Measurements from ENCODE around the gene ZEB2.

ZEB2 gene

DNA sequence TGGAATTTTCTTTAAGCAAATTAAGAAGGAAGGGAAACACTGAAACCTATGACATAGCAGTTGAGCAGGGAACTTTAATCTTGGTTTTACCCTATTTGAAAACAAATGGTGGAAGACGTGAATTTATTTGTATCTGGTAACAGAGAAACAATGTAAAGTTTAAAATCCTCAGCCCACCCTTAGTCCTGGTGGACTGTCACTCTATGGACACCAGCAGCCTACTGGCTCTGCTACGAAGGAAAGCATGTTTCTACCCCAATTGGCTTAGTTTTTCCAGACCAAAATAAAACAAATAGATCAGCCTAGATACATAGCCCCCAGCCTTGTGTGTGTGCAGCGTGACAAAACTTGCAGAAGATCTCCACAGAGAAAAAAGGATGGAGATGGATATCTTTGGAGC, 7.4 kb downstream of the ZEB2 start:
- no peak for DNase-seq

DNA sequence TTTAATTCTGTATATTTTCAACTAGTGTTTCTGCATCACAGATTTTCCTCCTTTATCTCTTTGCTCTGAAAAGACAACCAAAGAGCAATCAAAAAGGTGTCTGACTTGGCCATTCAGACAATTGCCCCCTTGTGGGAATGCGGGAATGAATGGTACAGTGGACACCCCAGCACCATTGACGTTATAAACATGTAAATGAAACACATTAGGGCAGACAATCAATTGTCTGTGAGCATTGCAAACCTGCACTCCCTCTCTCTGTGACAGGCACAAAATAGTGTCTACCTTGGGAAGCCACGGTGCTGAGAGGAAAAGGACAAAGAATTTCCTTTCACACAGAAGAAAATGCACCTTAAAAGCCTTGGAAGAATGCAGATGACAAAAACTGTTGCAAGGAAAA, 8.0 kb downstream of the ZEB2 start:
- no peak for DNase-seq

DNA sequence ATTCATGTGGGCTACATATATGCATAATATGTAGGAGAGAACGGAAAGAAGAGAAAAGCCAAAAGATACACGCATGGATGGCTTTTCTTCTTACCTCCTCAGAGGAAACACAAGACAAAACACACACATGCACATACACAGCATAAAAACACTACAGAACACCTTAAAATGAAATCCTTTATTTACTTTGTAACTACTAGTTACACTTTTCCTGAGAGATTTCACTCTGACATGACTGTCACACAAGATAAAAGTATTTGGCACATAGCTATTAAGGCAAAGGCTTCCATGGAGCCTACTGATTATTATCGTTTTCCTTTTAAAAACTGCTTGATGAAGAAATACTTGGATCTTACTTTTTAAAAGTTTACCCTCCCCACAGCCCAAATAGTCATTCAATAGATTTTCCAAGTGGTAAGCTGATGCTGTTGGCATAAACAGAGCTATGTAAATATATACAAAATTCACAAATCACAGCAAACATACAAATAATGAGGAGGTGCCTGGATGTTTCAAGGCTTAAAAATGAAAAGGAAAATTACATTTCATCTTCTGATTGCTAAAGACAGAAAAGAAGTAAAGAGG, 8.6 kb downstream of the ZEB2 start:
- DNase-seq: no peak

DNA sequence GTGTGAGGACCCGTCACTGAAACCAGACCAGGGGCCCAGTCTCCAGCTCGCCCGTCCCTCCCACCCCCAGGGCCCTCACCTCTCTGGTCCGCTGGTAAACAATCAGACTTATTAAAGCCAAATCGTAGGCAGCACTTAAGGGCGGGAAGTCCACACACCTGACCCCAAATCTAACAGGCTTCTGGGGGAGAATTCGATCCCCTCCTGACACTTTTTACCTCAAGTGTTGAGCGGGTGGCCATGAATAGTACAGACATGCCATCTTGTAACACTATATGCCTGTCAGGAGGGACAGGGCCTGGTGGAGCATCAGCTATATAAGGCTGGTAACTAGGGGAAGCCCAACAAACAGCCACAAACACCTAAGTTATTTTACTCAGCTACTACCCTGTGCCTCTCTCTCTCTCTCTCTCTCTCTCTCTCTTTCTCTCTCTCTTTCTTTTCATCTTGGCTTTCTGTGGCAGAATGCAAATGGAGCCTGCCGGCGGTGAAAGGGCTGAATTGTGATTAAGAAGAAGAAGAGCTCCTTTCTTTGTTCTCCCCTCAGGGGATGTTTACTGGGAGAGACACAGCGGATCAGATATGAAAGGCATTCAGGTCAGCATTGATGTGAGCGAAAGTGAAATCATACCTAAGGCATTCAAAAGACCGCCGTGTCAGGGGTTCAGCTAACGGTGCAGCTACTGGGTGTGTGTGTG, 9.5 kb downstream of the ZEB2 start:
- no peak for DNase-seq

DNA sequence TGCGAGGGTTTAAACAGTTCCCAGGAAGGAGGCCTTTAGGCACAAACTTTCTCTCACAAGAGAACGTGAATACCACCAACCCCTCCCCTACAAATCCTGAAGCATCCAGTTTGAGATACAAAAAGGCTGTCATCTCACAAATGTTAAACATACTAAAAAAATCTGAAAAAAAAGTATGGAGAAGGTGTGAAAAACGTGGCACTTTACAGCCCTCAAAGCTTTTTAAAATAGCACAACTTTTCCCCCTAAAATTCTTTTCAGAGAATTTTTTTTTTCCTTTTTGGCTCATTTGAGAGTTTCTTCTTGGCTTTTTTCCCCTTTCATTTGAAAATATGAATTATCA, 10.1 kb downstream of the ZEB2 start:
- no peak for DNase-seq

DNA sequence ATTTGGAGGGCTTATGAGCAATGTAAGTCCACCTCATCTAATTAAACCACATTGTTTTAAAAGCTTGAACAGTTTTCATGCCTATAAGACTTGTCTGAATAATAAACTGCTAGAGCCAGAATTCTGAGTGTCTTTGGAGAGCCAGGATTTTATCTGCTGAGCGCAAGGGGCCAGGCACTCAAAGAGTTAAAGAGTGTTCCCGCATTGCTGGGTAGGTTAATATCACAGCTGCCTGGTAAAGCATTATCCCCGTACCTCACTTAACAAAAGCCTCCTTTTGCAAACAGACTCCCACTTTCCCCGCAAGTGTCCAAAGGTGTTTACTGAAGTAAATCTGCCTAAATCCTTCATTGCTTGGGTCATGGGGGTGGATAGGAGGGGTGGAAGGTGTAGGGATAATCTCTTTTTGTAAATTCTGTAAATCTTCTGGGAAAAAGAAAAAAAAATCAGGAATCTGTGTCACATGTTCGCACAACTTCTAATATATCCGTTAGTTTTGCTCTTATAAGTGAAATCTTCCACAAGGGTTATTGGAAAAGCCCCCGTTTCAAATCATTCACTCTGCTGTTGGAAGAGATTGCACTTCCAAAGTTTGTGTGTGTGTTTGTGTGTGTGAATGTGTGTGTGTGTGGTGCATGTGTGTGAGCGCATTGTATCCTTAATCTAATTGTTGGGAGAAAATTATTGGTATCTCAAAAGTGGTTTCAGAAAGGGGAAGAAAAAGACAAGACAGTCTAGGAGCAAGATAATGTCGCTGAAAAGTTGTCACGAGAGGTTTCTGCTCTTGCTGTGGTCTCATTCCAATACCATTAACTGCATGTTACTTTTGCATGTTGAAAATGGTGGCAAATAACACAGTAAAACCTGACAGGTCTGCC, 10.7 kb downstream of the ZEB2 start:
- DNase-seq: no peak

DNA sequence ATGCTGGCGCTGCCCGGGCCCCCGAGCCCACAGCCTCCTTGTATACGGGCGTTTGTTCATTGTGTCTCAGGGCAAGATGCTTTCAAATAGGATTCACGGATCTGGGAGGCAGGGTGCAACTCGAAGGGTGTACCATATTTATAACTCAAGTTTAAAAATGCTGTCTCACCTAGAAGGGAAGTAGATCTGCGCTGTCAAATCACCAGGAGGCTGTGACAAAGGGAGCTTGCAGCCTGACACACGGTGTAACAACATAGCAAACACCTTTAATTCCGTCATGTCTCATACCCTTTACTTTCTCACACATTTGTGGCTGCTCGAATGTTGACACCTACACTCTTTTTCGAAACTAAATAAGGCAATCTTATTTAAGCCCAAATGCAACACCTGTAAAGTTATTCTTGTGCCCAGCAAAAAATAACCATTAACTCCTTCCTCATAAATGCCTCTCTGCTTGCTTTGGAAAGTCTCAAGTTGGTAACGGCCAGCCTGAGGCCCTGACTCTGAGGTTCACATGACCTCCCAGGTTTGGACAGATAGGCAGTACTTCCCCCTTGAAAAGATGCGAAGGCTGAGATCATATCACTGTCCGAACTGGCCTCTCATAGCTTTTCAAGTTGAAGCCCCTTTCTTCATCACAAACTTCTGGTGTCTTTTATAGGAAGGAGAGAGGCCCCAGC, 11.6 kb downstream of the ZEB2 start:
- DNase-seq: no peak

DNA sequence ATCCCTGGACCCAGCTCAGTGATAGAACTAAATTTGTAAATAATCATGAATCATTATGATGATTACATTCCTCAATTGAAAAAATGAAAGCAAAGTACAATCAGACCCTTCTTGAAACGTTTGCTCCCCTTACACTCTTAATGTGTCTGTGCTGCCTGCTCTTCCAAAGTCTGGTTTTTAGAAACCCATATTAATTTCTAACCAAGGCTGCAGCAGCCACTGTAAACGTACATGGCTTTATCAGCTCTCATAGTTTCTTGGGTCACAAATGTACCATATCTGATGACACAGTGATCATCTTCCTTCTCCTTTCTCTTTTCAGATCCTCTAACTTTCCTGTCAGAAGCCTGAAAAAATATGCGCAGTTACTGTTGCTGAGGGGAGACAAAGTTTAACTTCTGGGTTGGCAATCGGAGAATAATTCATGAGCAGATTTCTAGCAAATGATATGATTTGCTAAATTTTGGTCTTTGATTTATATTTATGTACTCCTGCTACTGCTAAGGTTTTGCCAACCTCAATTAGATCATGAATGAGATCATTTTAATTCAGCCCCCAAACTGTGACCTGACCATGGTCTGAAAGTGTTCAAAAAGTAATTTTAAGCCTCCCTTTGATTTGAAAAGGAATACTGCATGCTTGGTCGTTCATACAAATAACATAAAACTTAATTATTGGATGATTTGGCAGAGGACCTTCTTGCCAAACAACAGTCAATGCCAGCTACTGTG, 12.3 kb downstream of the ZEB2 start:
- DNase-seq: no peak

DNA sequence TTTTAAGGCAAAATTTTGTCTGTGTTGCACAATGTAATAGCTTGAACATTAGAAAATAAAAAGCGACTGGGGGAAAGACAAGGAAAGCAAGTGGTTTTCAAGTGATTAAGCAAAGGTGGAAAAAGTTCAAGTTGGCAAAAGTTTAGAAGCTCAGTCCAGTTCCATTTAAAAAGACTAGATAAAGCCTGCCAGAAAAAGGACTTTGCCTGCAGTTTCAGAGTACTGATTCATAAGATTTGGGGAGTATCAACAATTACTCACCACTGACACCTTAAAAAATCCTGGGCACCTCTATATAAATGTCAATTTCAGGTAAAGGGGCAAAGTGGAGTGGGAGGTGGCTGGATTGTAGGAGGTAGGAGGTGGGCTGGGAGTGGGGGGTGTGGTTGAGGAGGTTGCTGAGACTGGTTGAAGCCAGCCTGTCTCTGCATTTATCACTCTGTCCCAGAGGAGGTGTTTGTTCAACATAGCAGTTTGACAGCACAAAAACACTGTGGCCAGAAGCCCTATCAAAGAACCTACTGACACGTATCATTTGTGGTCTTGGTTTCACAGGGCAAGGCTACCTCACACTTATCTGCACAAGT, 14.6 kb downstream of the ZEB2 start:
- DNase-seq: no peak

DNA sequence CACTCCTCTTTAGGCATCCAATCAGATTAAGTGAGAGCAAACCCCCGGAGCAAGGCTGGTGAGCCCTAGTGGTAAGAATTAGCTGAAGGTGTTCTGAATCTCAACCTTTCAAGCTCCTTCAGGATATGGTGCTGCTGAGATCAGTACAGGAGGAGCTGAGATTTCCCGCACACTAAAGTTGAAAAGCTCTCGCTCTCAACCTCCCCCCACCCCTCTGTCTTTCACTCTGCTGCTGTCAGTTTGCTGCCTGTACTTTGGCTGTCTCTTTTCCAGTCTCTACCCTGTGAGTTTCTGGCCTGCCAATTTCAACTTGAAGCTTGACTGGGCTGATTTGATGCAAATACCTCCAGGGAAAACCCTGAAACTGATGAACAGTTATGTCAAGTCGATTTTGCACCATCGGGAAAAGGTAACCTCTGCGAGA, 15.7 kb downstream of the ZEB2 start:
- DNase-seq: no peak

DNA sequence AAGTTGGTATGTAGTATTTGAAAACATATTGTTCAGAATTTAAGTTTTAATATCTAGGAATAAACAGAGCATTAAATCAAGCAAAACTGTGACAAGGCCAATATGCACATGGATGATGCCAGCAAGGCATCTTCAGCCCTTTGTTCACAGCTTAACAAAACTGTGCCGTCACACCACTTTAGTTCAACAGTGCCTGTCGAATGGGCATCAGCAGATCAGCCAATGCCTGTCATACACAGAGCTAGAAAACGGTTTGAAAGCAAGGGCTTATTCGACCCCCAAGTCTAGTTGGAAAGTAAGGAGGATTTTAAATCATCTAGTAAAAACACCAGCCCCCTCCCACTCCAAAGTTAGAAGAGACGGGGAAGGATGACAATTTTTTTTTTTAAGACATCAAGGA, 16.7 kb downstream of the ZEB2 start:
- no peak for DNase-seq

DNA sequence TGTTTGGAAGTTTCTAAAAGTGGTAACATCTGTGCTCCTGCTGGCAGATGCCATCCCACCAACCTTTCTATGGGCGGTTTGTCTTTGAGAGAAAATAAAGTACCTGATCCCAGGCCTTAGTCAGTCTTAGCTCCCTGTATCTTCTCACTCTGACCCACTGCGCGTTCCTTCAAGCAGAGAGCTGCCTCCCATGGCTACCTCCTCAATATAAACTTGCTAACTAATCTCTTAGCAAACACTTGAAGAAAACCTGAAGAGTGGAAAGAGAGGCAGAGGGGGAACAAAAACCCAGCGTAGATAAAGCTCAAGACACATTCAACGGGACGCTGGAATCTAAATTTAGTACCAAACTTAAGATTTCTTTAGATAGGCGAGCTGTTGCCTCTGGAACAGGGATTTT, 17.6 kb downstream of the ZEB2 start:
- DNase-seq: no peak

DNA sequence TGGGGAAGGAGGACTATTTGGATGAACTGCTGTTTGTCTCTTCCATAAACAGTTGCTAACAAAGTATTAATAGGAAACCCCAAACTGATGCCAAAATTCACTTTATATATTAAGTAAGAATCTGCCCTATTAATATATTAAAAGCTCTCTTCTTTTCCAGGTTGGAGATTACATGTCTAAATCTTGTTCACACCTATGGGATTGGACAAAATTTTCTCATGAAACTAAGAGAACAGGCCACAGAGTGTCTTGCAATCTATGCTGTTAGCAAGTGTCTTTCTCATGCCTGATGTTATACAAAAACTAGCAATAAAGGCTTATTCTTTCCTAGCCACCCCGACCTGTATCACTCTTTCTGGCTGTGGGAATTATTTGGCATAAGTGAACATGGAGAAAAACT, 18.3 kb downstream of the ZEB2 start:
- no peak for DNase-seq

DNA sequence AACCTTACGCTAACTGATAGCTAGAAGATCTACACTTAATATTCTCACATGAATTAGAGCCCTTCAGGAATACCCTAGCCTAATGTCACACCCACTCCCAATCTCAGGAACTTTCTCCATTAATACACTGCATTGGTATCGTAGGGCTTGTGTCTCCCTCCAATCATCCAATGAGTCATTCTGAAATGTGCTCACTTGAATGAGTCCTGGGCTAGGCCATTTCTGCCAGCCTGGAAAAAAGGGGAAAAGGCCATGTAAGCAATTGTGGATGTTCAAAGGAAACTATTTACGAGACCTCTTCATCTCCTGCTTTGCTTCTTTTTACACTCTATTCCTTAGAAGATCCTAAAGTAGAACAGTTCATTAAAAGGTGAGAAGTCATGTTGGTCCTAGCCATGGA, 18.8 kb downstream of the ZEB2 start:
- no peak for DNase-seq

DNA sequence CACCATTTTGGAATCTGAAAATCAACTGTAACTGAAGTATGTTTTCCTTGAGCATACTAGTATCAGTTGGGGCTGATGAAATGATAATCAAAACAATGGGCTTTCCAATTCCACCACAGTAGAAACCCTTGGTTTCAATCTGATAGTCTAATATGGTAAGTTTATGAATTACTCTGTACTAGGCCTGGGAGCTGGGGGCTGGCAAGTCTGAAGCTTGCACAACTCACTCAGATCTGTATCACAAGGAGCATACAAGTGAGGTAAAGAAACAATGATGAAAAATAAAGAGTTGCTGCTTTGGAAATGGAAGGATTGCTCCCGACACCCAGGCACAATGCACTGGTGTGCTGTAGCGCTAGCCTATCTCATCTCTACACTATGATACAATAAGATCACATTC, 19.4 kb downstream of the ZEB2 start:
- no peak for DNase-seq

DNA sequence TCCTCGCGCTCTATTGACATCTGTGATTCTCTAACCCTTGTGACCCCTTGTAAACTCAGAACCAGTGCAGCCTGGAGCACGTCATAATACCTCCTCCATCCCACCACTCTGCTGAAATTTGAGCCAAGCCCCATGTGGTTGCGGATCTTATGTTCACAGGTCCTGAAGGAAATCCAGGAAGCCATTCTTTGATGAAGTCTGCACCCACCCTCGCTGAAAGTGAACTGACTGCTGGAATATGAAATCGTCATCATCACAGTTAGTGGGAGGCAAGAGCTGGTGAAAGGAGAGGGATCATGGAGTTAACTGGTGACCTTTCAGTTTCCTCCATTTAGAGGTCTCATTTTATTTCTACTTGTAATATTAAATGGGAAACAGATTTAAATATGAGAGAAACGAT, 21.6 kb downstream of the ZEB2 start:
- DNase-seq: no peak

DNA sequence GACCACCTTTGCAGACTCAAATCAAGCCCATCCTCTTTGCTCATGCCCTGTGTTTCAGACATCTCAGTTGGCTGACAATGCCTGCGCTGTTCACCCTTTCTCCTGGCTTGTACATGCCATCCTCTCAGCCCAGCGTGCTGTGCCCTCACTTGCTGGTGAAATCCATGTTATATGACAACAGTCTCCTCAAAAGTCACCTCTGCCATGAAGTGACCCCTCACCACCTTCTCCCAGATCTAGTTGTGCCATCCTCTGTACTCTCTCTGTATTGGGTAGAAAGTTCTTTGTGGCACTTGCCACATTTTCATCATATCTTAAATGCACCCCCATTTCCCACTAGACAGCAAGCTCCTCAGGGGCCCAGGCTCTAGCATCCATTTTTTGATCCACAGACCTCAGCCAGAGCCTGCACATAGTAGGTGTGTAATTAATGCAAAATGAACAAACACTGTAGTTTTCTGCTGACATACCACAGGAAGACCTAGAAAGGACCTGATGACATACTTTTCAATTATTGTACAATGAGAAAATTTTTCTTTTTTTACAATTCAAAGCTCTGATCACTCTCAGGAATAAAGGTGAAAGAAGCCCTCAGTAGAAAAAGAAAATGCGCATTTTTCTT, 22.8 kb downstream of the ZEB2 start:
- DNase-seq: no peak

DNA sequence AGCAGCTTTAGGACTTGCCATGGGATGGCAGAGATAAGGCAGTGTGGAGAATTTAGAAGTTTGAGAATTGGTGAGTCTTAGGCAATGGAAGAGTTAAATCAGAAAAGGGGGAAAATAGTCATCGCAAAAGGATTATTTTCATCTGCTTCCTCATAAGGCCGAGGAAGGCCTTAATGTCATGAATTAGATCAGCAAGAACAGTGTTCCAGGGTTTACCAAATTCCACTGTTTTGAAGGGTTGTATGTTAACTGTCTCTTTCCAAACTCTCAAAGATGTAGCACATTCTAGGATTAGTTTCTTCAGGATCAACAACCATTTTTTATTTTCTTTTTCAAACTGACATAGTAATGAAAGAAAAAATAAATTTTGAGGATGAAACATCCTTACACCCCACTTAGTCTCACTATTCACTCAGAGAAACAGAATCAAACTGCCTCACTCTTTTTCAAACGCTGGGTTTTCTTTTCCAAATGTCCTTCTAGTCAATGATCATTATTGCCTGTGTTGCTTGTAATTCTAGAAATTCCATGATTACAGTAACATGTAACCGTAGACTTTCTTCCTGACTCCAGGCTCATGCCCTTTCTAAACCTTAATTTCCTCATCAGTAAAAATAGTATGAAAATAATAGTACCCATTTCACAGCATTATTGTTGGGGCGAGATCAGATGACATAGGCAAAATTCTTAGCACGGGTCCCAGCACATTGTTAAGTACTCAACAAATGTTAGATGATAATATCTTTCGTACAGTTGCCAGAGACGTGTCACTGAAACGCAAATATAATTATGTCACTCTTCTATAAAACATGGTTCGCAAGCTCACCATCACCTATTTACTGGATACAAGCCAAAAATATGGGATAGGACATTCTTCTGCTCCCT, 23.6 kb downstream of the ZEB2 start:
- DNase-seq: no peak

DNA sequence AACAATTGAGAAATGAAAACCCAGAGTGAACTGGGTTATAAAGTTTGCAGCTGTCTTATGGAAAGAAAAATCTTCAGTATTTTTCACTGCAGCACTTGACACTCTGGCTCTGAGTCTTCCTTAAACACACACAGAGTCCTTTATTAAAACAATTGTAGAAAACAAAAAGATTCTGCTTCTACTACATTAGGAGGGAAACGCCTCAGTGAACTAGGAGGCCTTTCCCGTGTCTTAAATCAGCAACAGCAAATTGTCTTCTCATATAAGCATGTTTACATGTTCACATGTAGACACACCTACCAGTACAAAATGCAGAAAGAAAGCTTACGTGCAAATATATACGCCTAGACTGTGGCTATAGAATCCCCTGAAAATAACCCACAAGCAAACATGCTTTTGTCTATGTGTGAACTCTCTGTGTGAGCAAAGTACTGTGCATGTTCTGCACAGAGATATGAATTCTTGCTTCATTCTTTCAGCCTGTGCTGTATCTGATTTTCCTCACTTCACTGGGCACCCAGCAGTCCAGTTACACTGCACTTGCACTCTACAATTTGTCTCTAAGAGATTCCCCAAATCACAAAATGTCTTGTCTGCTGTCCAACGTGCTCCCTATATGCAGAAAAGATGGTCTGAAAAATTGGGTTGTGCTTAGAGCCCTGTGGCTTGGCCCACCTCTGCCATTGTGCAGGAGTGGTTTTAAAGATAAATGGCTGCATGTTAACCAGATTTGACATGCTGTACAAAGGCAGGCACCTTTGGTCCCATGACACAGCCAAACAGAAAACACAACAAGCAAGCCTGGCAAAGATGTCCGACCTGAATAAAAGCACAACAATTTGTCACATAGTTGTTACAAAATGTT, 24.5 kb downstream of the ZEB2 start:
- DNase-seq: no peak
